ENCODE data around the gene WDFY4.

- TF ChIP-seq BHLHE40 (IDR thresholded peaks at IDR 0.05; ENCODE audit: low read depth, low read length) (no peak), POLR2A (IDR thresholded peaks at IDR 0.05; ENCODE audit: low read depth, low read length) (no peak), CTCF (conservative IDR thresholded peaks at IDR 0.05; ENCODE audit: low read depth, low read length) (no peak), CEBPB (IDR thresholded peaks at IDR 0.05; ENCODE audit: low read depth, low read length) (no peak), RFX5 (IDR thresholded peaks at IDR 0.05; ENCODE audit: low read depth, low read length) (no peak), RAD21 (IDR thresholded peaks at IDR 0.05; ENCODE audit: low read length) (no peak), SMC3 (IDR thresholded peaks at IDR 0.05; ENCODE audit: low read depth, low read length) (no peak), MXI1 (IDR thresholded peaks at IDR 0.05; ENCODE audit: borderline replicate concordance, low read depth, low read length) (no peak), USF2 (IDR thresholded peaks at IDR 0.05; ENCODE audit: low read depth, low read length) (no peak), MAFK (IDR thresholded peaks at IDR 0.05; ENCODE audit: low read depth, low read length) (no peak), NFE2L2 (IDR thresholded peaks at IDR 0.05; ENCODE audit: low read depth, low read length) (no peak), RCOR1 (IDR thresholded peaks at IDR 0.05; ENCODE audit: insufficient replicate concordance, low read length) (no peak), MAZ (IDR thresholded peaks at IDR 0.05; ENCODE audit: borderline replicate concordance, low read depth, low read length) (no peak)
These were observed 43.2 kb downstream of the WDFY4 start for GRCh38 chr10:48727866-48728265.

Measured in IMR-90 (cell line).